EH (cell line): ENCODE measurements around the gene DYNC1H1.

ENCODE experiments used
- DNase-seq: peaks from one replicate; pipeline ENCODE4 v3.0.0-alpha.2; 2015; ENCODE audit warnings: low read depth

DYNC1H1 gene

GRCh38 chr14:102089621-102090343, 125.4 kb downstream of the DYNC1H1 start:
- DNase-seq: no peak

- no peak for DNase-seq
These were observed 126.3 kb downstream of the DYNC1H1 start for GRCh38 chr14:102090713-102091112.

- no peak for DNase-seq
These were observed 128.4 kb downstream of the DYNC1H1 start for GRCh38 chr14:102092806-102093205.

GRCh38 chr14:102094101-102094500, 129.7 kb downstream of the DYNC1H1 start:
- no peak for DNase-seq

- peak; percentile 38 for DNase-seq
These were observed 131.0 kb downstream of the DYNC1H1 start for GRCh38 chr14:102095231-102095870.

- no peak for DNase-seq
These were observed 131.6 kb downstream of the DYNC1H1 start for GRCh38 chr14:102095871-102096568.

GRCh38 chr14:102096569-102097188, 132.3 kb downstream of the DYNC1H1 start:
- peak; percentile 81 for DNase-seq

GRCh38 chr14:102097441-102098135, 133.2 kb downstream of the DYNC1H1 start:
- DNase-seq: no peak

- no peak for DNase-seq
These were observed 138.8 kb downstream of the DYNC1H1 start for GRCh38 chr14:102103062-102103695.

- DNase-seq: no peak
These were observed 141.0 kb downstream of the DYNC1H1 start for GRCh38 chr14:102105369-102105768.
